ENCODE results near the gene ZNF697.

- no peak for TF ChIP-seq EP300 (IDR thresholded peaks at IDR 0.05)
- TF ChIP-seq CTCF (IDR thresholded peaks at IDR 0.05) = no peak
- TF ChIP-seq POLR2A (IDR thresholded peaks at IDR 0.05) = no peak
- TF ChIP-seq POLR2AphosphoS5 (IDR thresholded peaks at IDR 0.05) = no peak
Measured at GRCh38 chr1:119605686-119606085, 42.4 kb downstream of the ZNF697 start.
